Astrocyte of the hippocampus (primary cell): ENCODE measurements around the gene RIPK4.

ENCODE experiments used
- DNase-seq: peaks from one replicate; pipeline ENCODE4 v3.0.0; 2011; ENCODE audit warnings: low read depth, low spot score

RIPK4 gene

GRCh38 chr21:41769111-41769510 lies 2.3 kb upstream of the RIPK4 start:
- DNase-seq = no peak

- DNase-seq = peak; percentile 81
Observed at GRCh38 chr21:41768437-41769042, 1.7 kb upstream of the RIPK4 start.

GRCh38 chr21:41767606-41768436 lies 969 bp upstream of the RIPK4 start:
- DNase-seq = peak; percentile 66

DNA sequence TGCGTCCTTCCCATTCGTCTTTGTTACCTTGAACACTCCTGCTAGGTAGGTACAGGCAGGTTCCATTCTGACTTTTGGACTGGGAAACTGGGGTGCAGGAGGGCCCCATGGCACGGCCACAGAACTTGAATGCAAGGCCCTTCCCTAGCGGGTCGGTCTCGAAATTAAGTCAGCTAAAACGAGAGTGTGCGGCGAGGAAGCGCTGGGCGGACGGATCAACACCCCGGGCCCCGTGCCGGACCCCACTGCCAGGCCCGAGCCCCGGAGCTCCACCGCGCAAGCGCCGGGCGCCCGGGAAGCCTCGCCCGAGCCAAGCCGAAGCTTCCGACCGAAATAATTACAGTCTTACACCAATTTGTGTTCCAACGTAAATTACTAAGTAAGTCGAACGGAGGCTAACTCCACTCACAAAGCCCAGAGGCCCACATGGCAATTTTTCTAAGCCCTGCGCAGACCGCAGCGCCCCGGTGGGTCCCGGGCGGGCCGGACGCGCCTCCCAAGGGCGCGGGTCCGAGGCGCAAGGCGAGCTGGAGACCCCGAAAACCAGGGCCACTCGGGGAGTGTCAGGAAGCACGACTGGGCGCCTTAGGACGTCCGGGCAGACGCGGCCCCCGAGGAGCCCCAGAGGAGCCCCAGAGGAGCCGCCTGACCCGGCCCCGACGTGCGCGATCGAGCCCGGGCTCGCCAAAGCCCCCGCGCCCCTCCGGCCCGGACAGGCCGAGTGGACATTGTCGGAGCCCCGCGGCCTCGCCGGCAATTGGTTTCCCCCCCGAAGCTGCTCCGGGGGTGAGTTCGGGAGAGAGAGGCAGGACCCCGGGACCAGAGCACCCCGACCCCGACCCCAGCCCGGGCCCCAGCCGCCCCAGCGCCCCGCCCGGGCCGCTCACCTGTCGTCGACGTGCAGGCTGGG lies 624 bp downstream of the RIPK4 start:
- DNase-seq = peak; percentile 61

GRCh38 chr21:41765420-41765821 lies 1.4 kb downstream of the RIPK4 start:
- DNase-seq = no peak

DNA sequence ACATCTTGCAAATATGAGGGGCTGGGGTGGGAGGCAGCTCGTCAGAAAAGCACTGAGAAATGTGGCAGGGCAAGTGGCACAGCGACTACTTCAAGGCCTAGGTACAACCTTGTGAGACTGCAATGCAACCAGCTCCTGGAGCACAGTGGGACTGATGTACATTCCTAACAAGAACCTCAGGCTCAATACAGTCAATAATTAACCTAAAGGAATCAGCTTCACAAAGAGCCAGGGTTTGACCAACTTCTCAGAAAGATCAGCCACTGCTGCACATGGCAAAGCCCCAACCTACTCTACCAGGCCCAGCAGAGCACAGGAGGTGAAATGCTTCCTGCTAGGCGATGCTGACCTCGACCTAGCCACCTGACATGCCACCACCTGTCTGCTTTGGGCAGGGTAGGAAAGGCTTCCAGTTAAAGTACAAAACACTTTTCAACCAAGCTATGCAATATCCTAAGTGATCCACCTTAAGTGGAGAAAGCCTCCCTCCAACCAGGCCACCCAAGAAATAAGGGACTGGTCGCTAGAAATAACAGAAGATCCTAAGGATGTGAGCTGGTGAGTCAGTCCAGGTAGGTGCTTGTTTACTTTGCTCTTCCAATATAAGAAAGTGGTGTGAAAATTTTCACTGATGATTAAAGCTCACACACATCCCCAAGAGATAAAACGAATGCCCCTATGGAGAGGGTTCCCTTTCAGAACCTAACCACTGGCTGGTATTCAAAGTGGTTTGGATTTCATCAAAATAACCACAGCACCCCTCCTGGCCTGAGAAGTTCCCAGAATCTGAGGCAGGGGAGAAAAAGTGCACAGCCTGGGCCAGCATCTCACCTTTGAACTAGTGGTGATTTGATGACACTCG lies 2.1 kb downstream of the RIPK4 start:
- DNase-seq = no peak

- DNase-seq = no peak
Observed at GRCh38 chr21:41763996-41764395, 2.9 kb downstream of the RIPK4 start.

DNA sequence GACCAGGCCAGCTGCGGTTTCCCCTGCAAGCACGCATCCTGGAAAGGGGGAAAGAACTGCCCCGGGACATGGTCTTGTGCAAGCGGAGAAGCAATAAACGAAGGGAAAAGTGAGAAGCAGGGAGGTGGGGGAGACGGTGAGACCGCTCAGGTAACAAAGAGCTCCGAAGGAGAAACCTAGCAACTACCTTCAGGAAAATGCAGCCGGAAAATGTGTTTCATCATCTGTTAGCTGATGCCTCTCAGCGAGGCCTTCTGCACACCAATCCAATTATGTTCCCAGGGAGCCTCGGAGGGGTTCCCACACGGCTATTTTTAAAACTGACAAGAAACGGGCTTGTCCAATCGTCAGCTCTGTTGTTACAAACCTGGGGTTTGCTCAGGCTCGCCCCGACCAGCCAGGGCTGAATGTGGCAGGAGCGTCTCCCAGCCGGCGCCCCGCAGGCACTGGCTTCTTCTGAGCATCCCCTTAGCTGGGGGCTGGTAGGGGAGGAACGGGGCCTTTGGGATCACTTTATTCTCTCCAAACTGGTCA lies 3.4 kb downstream of the RIPK4 start:
- DNase-seq = peak; percentile 46

DNA sequence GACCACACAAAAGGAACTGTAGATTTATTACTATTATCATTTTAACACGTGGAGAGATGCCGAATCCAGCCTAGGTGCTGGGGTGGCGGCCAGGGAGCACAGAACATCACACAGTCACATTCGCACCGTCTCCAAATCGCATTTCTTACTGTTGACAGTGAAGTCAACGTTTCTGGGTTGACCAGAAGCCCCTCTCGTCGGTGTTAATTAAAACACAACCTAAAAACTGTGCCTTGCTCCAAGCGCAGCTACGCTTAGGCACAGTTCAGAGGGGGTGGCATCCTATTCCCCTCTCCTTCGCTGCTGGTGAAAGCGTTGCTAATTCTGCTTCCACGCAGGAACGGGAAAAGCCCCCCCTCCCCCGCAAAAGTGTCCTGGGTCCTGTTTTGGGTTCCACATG lies 4.1 kb downstream of the RIPK4 start:
- no peak for DNase-seq

GRCh38 chr21:41761934-41762635 lies 4.8 kb downstream of the RIPK4 start:
- no peak for DNase-seq

DNA sequence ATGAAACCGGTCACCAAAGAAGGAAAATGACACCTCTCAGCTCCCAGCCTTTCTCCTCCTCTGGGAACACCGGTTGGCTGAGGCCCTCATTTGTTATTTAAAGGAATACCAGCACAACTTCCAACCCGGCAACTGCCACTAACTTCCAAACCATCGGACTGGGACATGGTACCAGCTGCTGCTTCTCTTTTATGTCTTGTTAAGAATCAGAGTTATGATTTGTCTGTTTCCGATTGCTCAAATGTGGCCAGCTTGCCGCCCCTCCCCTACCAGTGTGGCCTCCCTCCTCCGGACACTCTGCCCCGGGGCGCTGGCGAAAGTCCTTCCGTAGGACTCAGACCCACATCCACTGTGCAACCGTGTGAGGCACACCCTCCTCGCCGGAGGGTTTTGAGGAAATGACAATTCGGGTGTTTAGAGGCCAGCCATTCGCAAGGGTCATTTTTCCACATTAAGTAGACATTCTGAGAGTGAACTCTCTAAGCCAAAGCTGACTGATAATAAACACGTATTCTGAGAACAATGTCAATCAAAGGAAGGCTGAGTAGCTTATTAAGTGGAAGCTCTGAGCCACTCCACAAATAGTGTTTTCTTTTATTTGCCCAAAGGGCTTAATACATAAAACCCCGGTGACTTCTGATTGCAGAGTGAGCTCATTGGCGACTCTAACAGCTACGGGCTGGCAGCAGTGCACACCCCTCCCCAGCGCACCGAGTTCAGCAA lies 5.5 kb downstream of the RIPK4 start:
- DNase-seq = peak; percentile 71

GRCh38 chr21:41760411-41760810 lies 6.4 kb downstream of the RIPK4 start:
- DNase-seq = no peak

- DNase-seq = no peak
Observed at GRCh38 chr21:41759926-41760325, 6.9 kb downstream of the RIPK4 start.

GRCh38 chr21:41759214-41759840 lies 7.5 kb downstream of the RIPK4 start:
- no peak for DNase-seq

- peak; percentile 80 for DNase-seq
Observed at GRCh38 chr21:41758550-41758949, 8.3 kb downstream of the RIPK4 start.

DNA sequence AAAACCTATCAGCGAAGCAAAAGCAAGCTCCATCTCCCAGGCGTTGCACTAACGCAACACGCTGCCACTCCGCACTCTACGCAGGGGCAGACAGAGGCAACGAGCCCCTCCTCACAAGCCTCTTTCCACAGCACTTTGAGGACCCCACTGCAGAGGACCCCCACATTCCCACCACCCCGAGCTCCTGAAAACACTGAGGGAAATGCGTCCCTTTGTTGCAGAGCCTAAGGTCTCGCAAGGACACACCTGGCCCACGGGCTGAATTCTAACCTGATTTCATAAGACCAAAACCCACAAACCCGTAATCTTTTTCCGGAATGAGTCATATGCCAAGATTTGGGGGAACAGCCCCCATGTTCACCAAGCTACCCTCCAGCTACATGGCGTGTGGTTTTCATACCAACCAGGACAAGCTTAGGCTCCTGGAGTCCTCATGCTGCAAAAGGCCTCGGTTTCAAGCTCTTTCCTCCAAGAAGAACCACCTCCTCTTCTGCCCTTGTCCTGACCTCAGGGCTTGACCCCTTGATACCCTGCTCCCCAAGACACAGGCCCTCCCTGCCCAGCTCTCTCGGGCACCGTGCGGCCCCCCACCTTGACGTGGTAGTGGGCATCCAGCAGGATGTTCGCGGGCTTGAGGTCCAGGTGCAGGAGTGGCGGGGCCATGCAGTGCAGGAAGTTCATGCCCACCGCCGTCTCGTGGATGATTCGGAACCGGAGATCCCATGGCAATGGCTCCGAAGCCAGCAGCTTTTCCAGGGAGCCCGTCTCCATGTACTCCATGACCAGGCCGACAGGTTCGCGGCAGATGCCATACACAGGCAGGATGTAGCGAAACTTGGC lies 10.7 kb downstream of the RIPK4 start:
- no peak for DNase-seq

DNA sequence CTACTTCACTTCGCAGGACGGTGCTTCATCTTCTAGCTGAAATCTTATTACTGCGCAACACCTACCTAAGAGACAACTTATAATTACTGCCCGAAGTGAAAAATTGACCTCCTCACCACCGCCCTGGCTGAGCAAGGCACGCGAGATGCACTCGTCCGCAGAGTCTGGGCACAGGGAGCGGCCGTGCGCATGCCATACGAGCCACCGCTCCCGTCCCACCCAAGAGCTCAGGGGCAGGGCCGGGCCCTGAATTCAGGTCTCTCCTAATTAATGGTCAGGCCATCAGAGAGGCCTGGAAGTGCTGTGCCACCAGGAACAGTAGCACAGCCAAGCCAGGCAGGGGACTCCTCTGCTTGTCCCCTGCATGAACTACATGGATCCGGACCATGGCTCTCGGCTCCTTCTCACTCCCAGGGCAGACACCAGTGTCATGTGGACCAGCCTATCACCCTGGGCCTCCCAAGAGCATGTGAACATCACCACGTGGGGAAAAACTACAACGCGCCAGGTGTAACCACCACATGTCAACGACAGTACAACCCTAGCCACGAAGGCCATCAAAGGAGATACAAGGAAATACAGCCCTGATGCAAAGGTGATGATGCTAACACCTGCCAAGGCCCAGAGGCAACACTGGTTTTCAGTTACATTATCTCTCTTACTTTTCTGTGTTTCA lies 11.5 kb downstream of the RIPK4 start:
- no peak for DNase-seq

DNA sequence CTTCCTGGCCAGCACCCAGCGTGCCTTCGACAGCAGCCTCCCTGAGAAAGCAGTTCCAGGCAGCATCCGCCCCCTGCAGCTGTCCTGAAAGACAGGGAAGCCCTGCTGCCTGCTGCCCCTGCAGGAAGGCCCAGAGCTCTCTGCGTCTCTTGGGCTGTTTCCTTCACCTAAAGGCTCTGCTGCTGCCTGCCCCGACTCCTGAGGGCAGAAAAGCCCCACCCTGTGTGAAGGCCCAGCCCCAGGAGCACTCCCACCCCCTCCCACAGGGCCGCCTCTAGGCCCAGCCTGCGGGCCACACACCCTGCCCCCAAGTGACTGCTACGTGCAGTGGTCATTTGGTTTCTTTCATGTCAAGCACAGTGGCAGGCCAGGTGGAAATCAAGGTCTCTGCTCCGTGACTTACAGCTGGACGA lies 12.4 kb downstream of the RIPK4 start:
- DNase-seq = no peak
